HepG2 (cell line): Measurements from ENCODE around the gene PHLDB1. TPM values are rescaled to one million over a fixed set of nuclear protein-coding genes. Genes with fewer than 3 reads are reported as not detected.
A peak's percentile ranks its signal among the peaks of the same experiment; 100 is the strongest.

Source experiments
- FOXK2 ChIP-seq: fragments of 450-650 bp; IDR thresholded peaks from 2 replicates; pipeline ENCODE4 v1.6.1; 2016
- GLI4 ChIP-seq: sonication (generic); formaldehyde crosslinking; IDR thresholded peaks from 2 replicates; pipeline ENCODE4 v1.5.1; 2020; ENCODE audit warnings: missing genetic modification reagents, mild to moderate bottlenecking, moderate library complexity, borderline replicate concordance
- HMGXB4 ChIP-seq, 2 experiments: sonication (generic) in 1 of 2; formaldehyde crosslinking in 1 of 2; IDR thresholded peaks; 2 replicates each; pipeline versions ENCODE4 v1.4.0 to v1.6.1; 2018 to 2020; ENCODE audit warnings: missing genetic modification reagents in 2 of 2, borderline replicate concordance in 1 of 2, low read depth in 1 of 2, mild to moderate bottlenecking in 1 of 2, missing biosample characterization in 1 of 2
- MED13 ChIP-seq: sonication (generic); formaldehyde crosslinking; IDR thresholded peaks from 2 replicates; pipeline ENCODE4 v1.5.0; 2020; ENCODE audit warnings: missing genetic modification reagents
- NPAS2 ChIP-seq: sonication (generic); formaldehyde crosslinking; IDR thresholded peaks from 2 replicates; pipeline ENCODE4 v1.8.0; 2022; ENCODE audit warnings: mild to moderate bottlenecking, missing genetic modification reagents, borderline replicate concordance
- NR0B2 ChIP-seq: sonication (generic); formaldehyde crosslinking; IDR thresholded peaks from 2 replicates; pipeline ENCODE4 v1.4.0; 2020; ENCODE audit warnings: mild to moderate bottlenecking, missing genetic modification reagents
- PHF21A ChIP-seq: sonication (generic); formaldehyde crosslinking; IDR thresholded peaks from 2 replicates; pipeline ENCODE4 v1.5.0; 2020; ENCODE audit warnings: mild to moderate bottlenecking, missing genetic modification reagents
- RARG ChIP-seq: sonication (generic); formaldehyde crosslinking; IDR thresholded peaks from 2 replicates; pipeline ENCODE4 v1.4.0; 2020; ENCODE audit warnings: low read depth, mild to moderate bottlenecking, missing genetic modification reagents
- RBFOX2 ChIP-seq: fragments of 200-400 bp; formaldehyde crosslinking; IDR thresholded peaks from 2 replicates; pipeline ENCODE4 v1.6.1; 2017; ENCODE audit warnings: low read depth, mild to moderate bottlenecking, low read length
- REXO4 ChIP-seq: sonication (generic); formaldehyde crosslinking; IDR thresholded peaks from 2 replicates; pipeline ENCODE4 v1.8.0; 2022; ENCODE audit warnings: missing genetic modification reagents, mild to moderate bottlenecking, borderline replicate concordance
- SMARCC2 ChIP-seq: fragments of 450-650 bp; IDR thresholded peaks from 2 replicates; pipeline ENCODE4 v1.6.1; 2017; ENCODE audit warnings: antibody characterized with exemption, mild to moderate bottlenecking
- SP140L ChIP-seq: sonication (generic); formaldehyde crosslinking; IDR thresholded peaks from 2 replicates; pipeline ENCODE4 v1.4.0; 2020; ENCODE audit warnings: missing genetic modification reagents, borderline replicate concordance
- STAG1 ChIP-seq: sonication (generic); formaldehyde crosslinking; IDR thresholded peaks from 2 replicates; pipeline ENCODE4 v1.4.0; 2020; ENCODE audit warnings: missing genetic modification reagents
- ZBTB1 ChIP-seq: sonication (generic); formaldehyde crosslinking; IDR thresholded peaks from 2 replicates; pipeline ENCODE4 v1.4.0; 2020; ENCODE audit warnings: missing genetic modification reagents, borderline replicate concordance
- ZBTB33 ChIP-seq: sonication (generic); formaldehyde crosslinking; IDR thresholded peaks from 2 replicates; pipeline ENCODE4 v1.4.0; 2020; ENCODE audit warnings: missing genetic modification reagents
- ZBTB34 ChIP-seq: sonication (generic); formaldehyde crosslinking; IDR thresholded peaks from 2 replicates; pipeline ENCODE4 v1.8.0; 2022; ENCODE audit warnings: mild to moderate bottlenecking, missing genetic modification reagents
- ZBTB38 ChIP-seq: sonication (generic); formaldehyde crosslinking; IDR thresholded peaks from 2 replicates; pipeline ENCODE4 v1.5.1; 2020; ENCODE audit warnings: mild to moderate bottlenecking, missing genetic modification reagents
- ZNF33B ChIP-seq: sonication (generic); formaldehyde crosslinking; IDR thresholded peaks from 2 replicates; pipeline ENCODE4 v1.5.1; 2020; ENCODE audit warnings: mild to moderate bottlenecking, missing genetic modification reagents
- ZNF34 ChIP-seq: sonication (generic); formaldehyde crosslinking; IDR thresholded peaks from 2 replicates; pipeline ENCODE4 v1.4.0; 2020; ENCODE audit warnings: mild to moderate bottlenecking, missing genetic modification reagents, borderline replicate concordance
- ZNF652 ChIP-seq: IDR thresholded peaks from 2 replicates; pipeline ENCODE4 v1.6.1; 2016; ENCODE audit warnings: low read depth, borderline replicate concordance
- polyA plus RNA-seq, 8 experiments: library from polyadenylated mRNA; depleted of rRNA in 3 of 8; stranded (reverse) in 7 of 8; unstranded in 1 of 8; fragments of >200 nt; fragmentation: Illumina TruSeq in 4 of 8; extraction: Trizol in 4 of 8; gene quantifications; 2 replicates each; pipeline versions ENCODE4 v1.2.1 to v1.2.3, GENCODE V29; 2011 to 2016; ENCODE audit warnings: low read depth in 4 of 8, missing spikeins in 1 of 8, mixed read lengths in 1 of 8; ENCODE audit not compliant: insufficient read depth in 1 of 8
- total RNA-seq, 5 experiments: library from RNA; depleted of rRNA; stranded (reverse); fragments of >200 nt; fragmentation: Illumina TruSeq; extraction: Trizol; gene quantifications; 2 replicates each; pipeline ENCODE4 v1.2.3, GENCODE V29; 2016; ENCODE audit warnings: low read depth in 1 of 5
- TF ChIP-seq, protein P1 (sequence below): sonication (generic); formaldehyde crosslinking; IDR thresholded peaks from 2 replicates; pipeline ENCODE4 v1.5.0; 2020; ENCODE audit warnings: missing genetic modification reagents
- TF ChIP-seq, protein P2 (sequence below): IDR thresholded peaks from 2 replicates; pipeline ENCODE4 v1.6.1; 2016

Gene PHLDB1
- total and polyA plus RNA-seq, 2 of the 13 experiments (the other 11 are each of a cell fraction or from before 2014, with no cell fraction given), result 13.8 to 14.2 TPM

DNA sequence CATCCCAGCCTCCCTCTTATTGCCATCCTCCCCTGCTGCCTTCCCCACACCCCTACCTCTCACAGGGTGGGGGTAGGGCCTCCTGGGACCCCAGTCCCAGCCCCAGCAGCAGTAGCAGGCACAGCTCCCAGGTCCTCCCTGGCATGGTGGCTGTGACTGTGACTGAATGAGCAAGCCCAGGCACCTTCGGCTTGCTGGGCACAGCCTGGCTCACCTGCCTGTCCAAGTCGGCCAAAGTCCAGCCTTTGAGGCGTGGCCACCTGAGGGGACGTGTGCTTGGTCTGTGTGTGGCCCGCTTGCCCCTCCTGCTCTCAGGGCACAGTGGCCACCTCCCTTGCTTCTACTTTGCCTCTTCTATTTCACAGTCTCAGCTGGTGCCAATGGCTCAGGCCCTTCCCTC, 72.1 kb downstream of the PHLDB1 start, which contains the start of gene TREH (continued):
- TF ChIP-seq RARG (CRISPR knock-in tag), result no peak
- no peak for TF ChIP-seq ZBTB34 (CRISPR knock-in tag)
- no peak for TF ChIP-seq ZBTB1
- TF ChIP-seq ZBTB33 (CRISPR knock-in tag), result no peak
- TF ChIP-seq ZNF33B (CRISPR knock-in tag), result no peak
- TF ChIP-seq REXO4 (CRISPR knock-in tag), result no peak
- TF ChIP-seq HMGXB4 (CRISPR knock-in tag; IDR thresholded peaks at IDR 0.05; ENCODE audit: borderline replicate concordance in 1 of 2, low read depth in 1 of 2), result no peak
- no peak for TF ChIP-seq FOXK2
- no peak for TF ChIP-seq NR0B2 (CRISPR knock-in tag)
- no peak for TF ChIP-seq SMARCC2
- TF ChIP-seq ZBTB38 (CRISPR knock-in tag), result no peak
- TF ChIP-seq MED13, result no peak
- no peak for TF ChIP-seq PHF21A (CRISPR knock-in tag)
- TF ChIP-seq RBFOX2, result peak; percentile 63; the same call in 1 of the 2 replicates
- TF ChIP-seq STAG1 (CRISPR knock-in tag), result no peak
- TF ChIP-seq, protein P1, sequence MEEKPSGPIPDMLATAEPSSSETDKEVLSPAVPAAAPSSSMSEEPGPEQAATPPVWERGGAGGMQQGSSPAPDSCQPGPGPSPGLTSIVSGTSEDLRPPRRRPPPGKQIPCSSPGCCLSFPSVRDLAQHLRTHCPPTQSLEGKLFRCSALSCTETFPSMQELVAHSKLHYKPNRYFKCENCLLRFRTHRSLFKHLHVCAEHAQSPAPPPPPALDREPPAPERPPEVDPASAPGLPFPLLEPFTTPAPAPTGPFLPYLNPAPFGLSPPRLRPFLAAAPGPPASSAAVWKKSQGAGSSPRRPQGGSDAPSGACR (CRISPR knock-in tag), result 0 out of 2 replicates have a peak, but pooled peaks have one; percentile 15
- no peak for TF ChIP-seq SP140L
- TF ChIP-seq, protein P2, sequence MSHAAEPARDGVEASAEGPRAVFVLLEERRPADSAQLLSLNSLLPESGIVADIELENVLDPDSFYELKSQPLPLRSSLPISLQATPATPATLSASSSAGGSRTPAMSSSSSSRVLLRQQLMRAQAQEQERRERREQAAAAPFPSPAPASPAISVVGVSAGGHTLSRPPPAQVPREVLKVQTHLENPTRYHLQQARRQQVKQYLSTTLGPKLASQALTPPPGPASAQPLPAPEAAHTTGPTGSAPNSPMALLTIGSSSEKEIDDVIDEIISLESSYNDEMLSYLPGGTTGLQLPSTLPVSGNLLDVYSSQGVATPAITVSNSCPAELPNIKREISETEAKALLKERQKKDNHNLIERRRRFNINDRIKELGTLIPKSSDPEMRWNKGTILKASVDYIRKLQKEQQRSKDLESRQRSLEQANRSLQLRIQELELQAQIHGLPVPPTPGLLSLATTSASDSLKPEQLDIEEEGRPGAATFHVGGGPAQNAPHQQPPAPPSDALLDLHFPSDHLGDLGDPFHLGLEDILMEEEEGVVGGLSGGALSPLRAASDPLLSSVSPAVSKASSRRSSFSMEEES, result peak; percentile 51; the same call in 1 of the 2 replicates
- TF ChIP-seq ZNF34 (CRISPR knock-in tag), result no peak
- no peak for TF ChIP-seq NPAS2 (CRISPR knock-in tag)
- TF ChIP-seq GLI4 (CRISPR knock-in tag), result no peak
- TF ChIP-seq ZNF652, result no peak
